ENCODE results near the gene NEURL1.
"Not testable (repeated sequence)": the region's sequence is repeated elsewhere in the genome, so short reads cannot be mapped to it uniquely, and the experiment has no call there.

Gene NEURL1

GRCh38 chr10:103517234-103518085 is 24.0 kb downstream of the NEURL1 start:
- DNase-seq (ENCODE audit: low spot score): no peak

- DNase-seq (ENCODE audit: low spot score): no peak
Observed at GRCh38 chr10:103519798-103520197, 26.3 kb downstream of the NEURL1 start.

- DNase-seq (ENCODE audit: low spot score): not testable (repeated sequence)
Observed at GRCh38 chr10:103522006-103522405, 28.5 kb downstream of the NEURL1 start.

GRCh38 chr10:103523683-103524082 is 30.2 kb downstream of the NEURL1 start:
- DNase-seq (ENCODE audit: low spot score): no peak

- DNase-seq (ENCODE audit: low spot score): no peak
Observed at GRCh38 chr10:103525901-103526300, 32.4 kb downstream of the NEURL1 start.

- DNase-seq (ENCODE audit: low spot score): peak; percentile 19
Observed at GRCh38 chr10:103527476-103527875, 34.0 kb downstream of the NEURL1 start.

- DNase-seq (ENCODE audit: low spot score): no peak
Observed at GRCh38 chr10:103528549-103528948, 35.0 kb downstream of the NEURL1 start.

- no peak for DNase-seq (ENCODE audit: low spot score)
Observed at GRCh38 chr10:103529539-103529938, 36.0 kb downstream of the NEURL1 start.

- no peak for DNase-seq (ENCODE audit: low spot score)
Observed at GRCh38 chr10:103533827-103534226, 40.3 kb downstream of the NEURL1 start.

- no peak for DNase-seq (ENCODE audit: low spot score)
Observed at GRCh38 chr10:103534621-103535498, 41.4 kb downstream of the NEURL1 start.

- DNase-seq (ENCODE audit: low spot score): no peak
Observed at GRCh38 chr10:103535595-103535994, 42.1 kb downstream of the NEURL1 start.

GRCh38 chr10:103539751-103540150 is 46.2 kb downstream of the NEURL1 start:
- DNase-seq (ENCODE audit: low spot score): no peak

- DNase-seq (ENCODE audit: low spot score): no peak
Observed at GRCh38 chr10:103540722-103541121, 47.2 kb downstream of the NEURL1 start.

GRCh38 chr10:103541616-103542015 is 48.1 kb downstream of the NEURL1 start:
- DNase-seq (ENCODE audit: low spot score): no peak

GRCh38 chr10:103542764-103543616 is 49.5 kb downstream of the NEURL1 start:
- DNase-seq (ENCODE audit: low spot score): peak; percentile 16

GRCh38 chr10:103543617-103544525 is 50.4 kb downstream of the NEURL1 start:
- no peak for DNase-seq (ENCODE audit: low spot score)

- no peak for DNase-seq (ENCODE audit: low spot score)
Observed at GRCh38 chr10:103544657-103545310, 51.3 kb downstream of the NEURL1 start.

- no peak for DNase-seq (ENCODE audit: low spot score)
Observed at GRCh38 chr10:103545366-103545765, 51.9 kb downstream of the NEURL1 start.

- DNase-seq (ENCODE audit: low spot score): no peak
Observed at GRCh38 chr10:103545771-103546281, 52.3 kb downstream of the NEURL1 start.

- no peak for DNase-seq (ENCODE audit: low spot score)
Observed at GRCh38 chr10:103546401-103546800, 52.9 kb downstream of the NEURL1 start.

All from kidney capillary endothelial cell (primary cell).